IPS-20b (cell line): ENCODE data around the gene LNPEP.

Experiments used
- H3K27ac ChIP-seq: one replicate; pipeline ENCODE4 v1.5.1; 2013; ENCODE audit warnings: low read length
- H3K27me3 ChIP-seq: 2 replicates; pipeline ENCODE4 v1.6.1; 2013; ENCODE audit warnings: mild to moderate bottlenecking, low read length, inconsistent platforms; ENCODE audit not compliant: insufficient read depth
- H3K36me3 ChIP-seq: 2 replicates; pipeline ENCODE4 v1.6.1; 2013; ENCODE audit warnings: low read depth, mild to moderate bottlenecking, inconsistent platforms, low read length, moderate library complexity; ENCODE audit not compliant: insufficient read depth
- H3K4me1 ChIP-seq: 2 replicates; pipeline ENCODE4 v1.6.1; 2013; ENCODE audit warnings: mild to moderate bottlenecking, control low read depth, inconsistent platforms, low read length, moderate library complexity; ENCODE audit not compliant: insufficient read depth
- H3K4me3 ChIP-seq: 2 replicates; pipeline ENCODE4 v1.5.1; 2013; ENCODE audit warnings: mild to moderate bottlenecking, low read length, inconsistent platforms
- H3K9ac ChIP-seq: 2 replicates; pipeline ENCODE4 v1.6.1; 2013; ENCODE audit warnings: low read depth, mild to moderate bottlenecking, inconsistent platforms, low read length, moderate library complexity
- H3K9me3 ChIP-seq: 2 replicates; pipeline ENCODE4 v1.6.1; 2013; ENCODE audit warnings: mild to moderate bottlenecking, low read depth, low read length, inconsistent platforms; ENCODE audit not compliant: insufficient read depth

LNPEP gene

DNA sequence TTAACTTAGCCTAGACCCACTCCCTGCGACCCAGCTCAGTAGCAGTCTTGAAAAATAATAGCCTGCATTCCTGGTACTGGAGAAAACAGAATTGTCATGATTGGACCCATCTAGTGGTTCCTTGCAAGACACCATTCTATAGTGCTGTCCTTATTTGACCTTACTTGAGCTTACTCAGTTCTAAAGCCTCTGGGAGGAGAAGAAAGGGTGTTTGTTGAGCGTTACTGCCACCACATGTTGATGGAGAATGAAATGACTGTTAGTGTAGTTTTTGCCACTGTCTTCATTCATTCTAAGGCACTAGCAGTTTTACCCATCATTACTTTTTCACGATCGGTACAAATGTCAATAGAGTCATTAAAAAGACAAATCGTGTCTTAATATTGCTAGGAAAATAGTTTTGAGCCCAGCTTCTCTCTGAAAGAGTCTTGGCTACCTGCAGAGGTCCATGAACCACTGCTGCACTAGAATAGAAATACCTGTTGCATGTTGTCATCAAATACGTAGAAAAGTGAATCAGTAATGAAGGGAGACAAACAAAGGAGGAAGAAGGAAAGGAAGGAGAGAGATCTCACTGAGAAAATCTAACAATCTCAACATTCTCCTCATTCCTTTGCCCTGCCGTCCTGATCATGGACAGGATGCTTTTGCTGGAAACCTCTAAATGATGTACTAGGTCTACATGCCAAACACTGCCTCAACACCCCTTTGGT is 110.5 kb downstream of the LNPEP start:
- Histone ChIP-seq H3K4me3 (no peak overlapping the region), H3K27ac (no peak overlapping the region), H3K36me3 (no peaks in the 10 kb centered on the region), H3K4me1 (peaks cover 6% of the 10 kb centered on the region; the same call in 1 of the 2 replicates), H3K27me3 (no peaks in the 10 kb centered on the region), H3K9ac (no peak overlapping the region), H3K9me3 (no peaks in the 10 kb centered on the region)

DNA sequence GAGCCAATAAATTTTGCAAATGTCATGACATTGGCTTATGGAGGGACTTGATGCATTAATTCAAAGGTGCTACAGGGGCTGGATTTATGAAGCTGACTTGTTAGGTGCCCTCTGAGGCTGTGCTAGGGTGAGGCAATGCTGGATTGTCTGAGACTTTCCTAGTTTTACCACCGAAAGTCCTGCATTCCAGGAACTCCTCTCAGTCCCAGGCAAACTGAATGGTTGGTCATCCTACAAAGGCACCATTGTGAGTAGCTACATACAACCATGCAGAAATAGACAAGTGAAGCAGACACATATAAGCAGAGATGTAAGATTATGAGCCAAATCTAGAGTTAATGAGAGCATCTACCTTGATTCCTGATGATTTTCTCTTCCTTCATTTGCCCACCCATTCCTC is 111.2 kb downstream of the LNPEP start:
- H3K27ac ChIP-seq: no peak overlapping the region
- H3K9me3 ChIP-seq: no peaks in the 10 kb centered on the region
- peaks cover 6% of the 10 kb centered on the region; the same call in 1 of the 2 replicates for H3K4me1 ChIP-seq
- no peaks in the 10 kb centered on the region for H3K27me3 ChIP-seq
- H3K9ac ChIP-seq: no peak overlapping the region
- H3K4me3 ChIP-seq: no peak overlapping the region
- no peaks in the 10 kb centered on the region for H3K36me3 ChIP-seq

DNA sequence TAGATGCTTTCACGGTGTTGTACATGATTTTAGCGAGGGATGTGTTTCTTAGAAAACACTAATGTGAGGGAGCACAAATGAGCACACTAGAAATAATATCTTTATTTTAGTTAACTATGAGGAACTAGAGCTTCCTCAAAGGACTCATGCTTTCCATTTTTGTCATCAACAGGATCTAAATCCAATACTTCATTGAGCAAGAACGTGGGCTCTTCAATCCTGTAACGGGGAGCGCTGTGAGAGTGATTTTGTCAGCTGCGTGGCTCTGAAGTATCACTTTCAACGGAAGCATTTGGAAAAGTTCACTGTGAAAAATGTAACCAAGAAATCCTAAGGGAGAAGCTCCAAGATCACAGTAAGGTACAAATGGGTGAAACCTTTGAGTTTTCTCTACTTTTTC is 113.3 kb downstream of the LNPEP start:
- Histone ChIP-seq H3K36me3 (no peaks in the 10 kb centered on the region), H3K27ac (no peak overlapping the region), H3K27me3 (no peaks in the 10 kb centered on the region), H3K4me3 (no peak overlapping the region), H3K9me3 (no peaks in the 10 kb centered on the region), H3K9ac (no peak overlapping the region), H3K4me1 (no peaks in the 10 kb centered on the region; the same call in 1 of the 2 replicates)

DNA sequence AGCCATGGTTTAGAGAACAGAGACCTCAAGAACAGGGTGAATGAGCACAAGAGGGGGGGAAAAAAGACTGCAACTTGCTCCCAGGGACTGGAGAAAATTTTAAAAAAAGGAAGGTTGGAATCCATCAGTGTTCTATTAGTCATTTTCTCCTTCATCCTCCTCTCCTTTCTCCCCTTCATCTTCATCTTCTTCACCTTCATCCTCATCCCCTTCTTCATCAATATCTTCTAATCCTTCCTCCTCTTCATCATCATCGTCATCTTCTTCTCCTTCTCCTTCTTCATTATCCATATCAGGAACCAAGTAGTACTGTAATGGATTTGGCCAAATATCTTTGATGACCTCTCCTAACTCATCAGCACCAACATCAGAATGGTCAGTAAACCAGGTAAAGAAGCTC is 120.4 kb downstream of the LNPEP start:
- H3K9me3 ChIP-seq: no peaks in the 10 kb centered on the region
- H3K27me3 ChIP-seq: no peaks in the 10 kb centered on the region
- no peaks in the 10 kb centered on the region for H3K4me1 ChIP-seq
- no peak overlapping the region for H3K9ac ChIP-seq
- H3K4me3 ChIP-seq: no peak overlapping the region
- H3K36me3 ChIP-seq: no peaks in the 10 kb centered on the region
- no peak overlapping the region for H3K27ac ChIP-seq

- H3K4me3 ChIP-seq: no peak overlapping the region
- no peaks in the 10 kb centered on the region for H3K36me3 ChIP-seq
- H3K9ac ChIP-seq: no peak overlapping the region
- peaks cover 12% of the 10 kb centered on the region; the same call in 1 of the 2 replicates for H3K4me1 ChIP-seq
- no peak overlapping the region for H3K27ac ChIP-seq
- H3K27me3 ChIP-seq: no peaks in the 10 kb centered on the region
- H3K9me3 ChIP-seq: no peaks in the 10 kb centered on the region
These were observed 126.2 kb downstream of the LNPEP start for GRCh38 chr5:97062046-97062445.

DNA sequence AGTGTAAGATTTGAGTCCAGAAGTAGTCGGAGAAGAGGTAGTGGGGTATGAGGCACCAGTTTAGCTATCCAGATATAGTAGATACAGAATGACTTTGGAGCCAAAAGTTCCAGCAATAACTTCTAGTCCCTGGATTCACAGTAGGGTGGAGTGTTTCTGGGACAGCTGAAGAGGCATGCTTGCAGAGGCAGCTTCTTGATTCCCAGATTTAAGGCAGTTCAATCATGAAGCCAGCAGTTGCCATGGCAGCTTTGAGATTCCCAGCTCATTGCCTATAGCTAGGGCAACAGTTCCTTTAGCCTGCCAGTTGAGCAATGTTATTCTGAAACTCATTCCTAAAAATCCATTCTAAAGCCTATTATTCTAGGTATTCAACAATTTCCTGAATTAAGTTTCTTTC is 127.4 kb downstream of the LNPEP start:
- Histone ChIP-seq H3K4me1 (peaks cover 12% of the 10 kb centered on the region; the same call in 1 of the 2 replicates), H3K27me3 (no peaks in the 10 kb centered on the region), H3K36me3 (no peaks in the 10 kb centered on the region), H3K9ac (no peak overlapping the region), H3K4me3 (no peak overlapping the region), H3K27ac (no peak overlapping the region), H3K9me3 (no peaks in the 10 kb centered on the region)

DNA sequence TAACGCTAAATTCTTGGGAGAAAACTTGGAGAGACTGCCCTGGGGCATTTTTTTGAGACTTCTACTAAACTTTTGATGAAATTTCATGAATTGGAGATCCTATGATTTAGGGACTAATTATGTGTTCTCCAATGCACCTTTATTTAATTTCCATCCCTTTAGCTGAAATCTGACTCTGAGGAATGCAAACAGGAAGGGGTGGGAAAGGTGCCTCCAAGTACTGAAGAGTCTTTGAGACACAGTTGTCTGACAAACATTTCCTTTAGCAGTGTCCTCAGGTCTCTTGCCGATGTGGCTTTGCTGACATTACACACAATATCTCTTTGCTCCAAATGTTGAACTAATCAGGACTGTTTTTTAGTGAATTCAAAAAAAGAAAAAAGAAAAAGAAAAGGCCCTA is 129.6 kb downstream of the LNPEP start:
- Histone ChIP-seq H3K36me3 (no peaks in the 10 kb centered on the region), H3K27ac (no peak overlapping the region), H3K9me3 (no peaks in the 10 kb centered on the region), H3K9ac (no peak overlapping the region), H3K4me1 (peaks cover 12% of the 10 kb centered on the region; the same call in 1 of the 2 replicates), H3K27me3 (no peaks in the 10 kb centered on the region), H3K4me3 (no peak overlapping the region)

- Histone ChIP-seq H3K9ac (no peak overlapping the region), H3K4me1 (peaks cover 12% of the 10 kb centered on the region; the same call in 1 of the 2 replicates), H3K9me3 (no peaks in the 10 kb centered on the region), H3K36me3 (no peaks in the 10 kb centered on the region), H3K27me3 (no peaks in the 10 kb centered on the region), H3K4me3 (no peak overlapping the region), H3K27ac (no peak overlapping the region)
These were observed 131.5 kb downstream of the LNPEP start for GRCh38 chr5:97067296-97067850.

DNA sequence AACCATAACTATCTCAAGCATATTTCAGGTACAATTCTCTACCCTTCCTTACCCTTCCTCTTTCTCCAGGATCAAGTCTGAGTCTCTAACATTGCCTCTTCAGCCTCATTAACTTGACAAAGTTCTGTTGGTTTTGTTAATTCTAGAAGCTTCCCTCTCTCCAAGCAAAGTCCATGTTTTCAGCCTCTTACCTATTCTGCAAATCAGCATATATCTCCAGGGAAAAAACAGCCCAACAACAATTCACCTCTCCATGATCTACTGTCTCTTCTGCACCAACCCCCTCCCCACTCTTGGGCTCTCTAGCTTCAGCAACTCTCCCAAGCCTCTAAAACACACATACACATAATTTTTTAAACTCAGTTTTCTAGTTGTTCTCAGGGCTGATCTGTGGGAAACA is 134.4 kb downstream of the LNPEP start:
- Histone ChIP-seq H3K4me3 (no peak overlapping the region), H3K27me3 (no peaks in the 10 kb centered on the region), H3K9ac (no peak overlapping the region), H3K4me1 (peaks cover 10% of the 10 kb centered on the region; the same call in 1 of the 2 replicates), H3K36me3 (no peaks in the 10 kb centered on the region), H3K27ac (no peak overlapping the region), H3K9me3 (no peaks in the 10 kb centered on the region)

GRCh38 chr5:97071101-97071500 is 135.2 kb downstream of the LNPEP start:
- Histone ChIP-seq H3K4me3 (no peak overlapping the region), H3K9ac (no peak overlapping the region), H3K27ac (no peak overlapping the region), H3K36me3 (no peaks in the 10 kb centered on the region), H3K9me3 (no peaks in the 10 kb centered on the region), H3K27me3 (no peaks in the 10 kb centered on the region), H3K4me1 (0 out of 2 replicates have a peak, but pooled peaks cover 2% of the 10 kb centered on the region)

GRCh38 chr5:97071993-97072392 is 136.1 kb downstream of the LNPEP start:
- no peaks in the 10 kb centered on the region for H3K36me3 ChIP-seq

DNA sequence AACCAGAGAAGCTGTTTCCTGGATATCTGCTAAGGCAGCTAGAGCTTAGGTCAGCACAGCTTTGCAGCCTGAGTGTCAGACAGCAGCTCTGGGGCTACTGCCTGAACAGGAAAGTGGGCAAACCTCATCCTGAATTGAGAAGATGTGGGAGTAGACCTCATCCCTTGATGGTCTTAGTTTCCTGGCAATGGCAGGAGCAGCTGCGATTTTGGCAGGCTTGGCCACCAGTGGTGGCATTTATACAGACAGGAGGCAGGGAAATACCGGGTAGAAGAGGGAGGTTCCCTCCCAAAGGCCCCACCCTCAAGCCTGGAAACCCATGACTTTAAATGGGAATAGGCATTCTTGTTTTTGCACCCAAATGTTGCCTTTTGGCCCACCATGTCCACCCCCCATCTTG is 136.8 kb downstream of the LNPEP start:
- Histone ChIP-seq H3K36me3 (no peaks in the 10 kb centered on the region), H3K9me3 (no peaks in the 10 kb centered on the region), H3K27ac (no peak overlapping the region), H3K4me1 (no peaks in the 10 kb centered on the region), H3K9ac (no peak overlapping the region), H3K4me3 (no peak overlapping the region), H3K27me3 (no peaks in the 10 kb centered on the region)

More at GRCh38 chr5:97071993-97072392, 136.1 kb downstream of the LNPEP start:
- Histone ChIP-seq H3K27me3 (no peaks in the 10 kb centered on the region), H3K4me3 (no peak overlapping the region), H3K4me1 (no peaks in the 10 kb centered on the region), H3K9ac (no peak overlapping the region), H3K9me3 (no peaks in the 10 kb centered on the region), H3K27ac (no peak overlapping the region)
